NCI-H82 treated with DMSO at 0.1 percent for 48 hours (cell line): ENCODE results near the gene CACNA2D3.

Experiments
- DNase-seq: peaks from one replicate; lab custom pipeline; 2025; ENCODE audit not compliant: unreplicated experiment; lab: John Stamatoyannopoulos, UW

The CACNA2D3 gene

DNA sequence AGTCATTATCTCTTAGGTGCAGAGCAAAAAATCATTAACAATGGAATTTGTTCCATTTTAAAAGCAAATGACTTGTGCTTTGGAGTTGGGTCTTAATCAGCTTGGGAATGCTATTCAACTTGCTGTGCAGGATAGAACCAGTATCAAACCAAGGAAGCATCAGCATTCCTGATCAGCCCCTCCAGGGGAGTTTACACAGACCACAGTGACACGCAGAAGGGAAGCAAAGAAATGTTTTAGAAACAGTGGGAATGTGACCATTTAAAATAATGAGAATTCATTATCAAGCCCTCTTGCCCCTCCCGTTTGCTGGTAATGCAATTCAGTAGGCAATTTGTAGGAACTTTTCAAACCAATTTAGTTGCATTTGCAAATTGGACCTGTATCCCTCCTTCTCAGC is 650.4 kb downstream of the CACNA2D3 start:
- no peak for DNase-seq

DNA sequence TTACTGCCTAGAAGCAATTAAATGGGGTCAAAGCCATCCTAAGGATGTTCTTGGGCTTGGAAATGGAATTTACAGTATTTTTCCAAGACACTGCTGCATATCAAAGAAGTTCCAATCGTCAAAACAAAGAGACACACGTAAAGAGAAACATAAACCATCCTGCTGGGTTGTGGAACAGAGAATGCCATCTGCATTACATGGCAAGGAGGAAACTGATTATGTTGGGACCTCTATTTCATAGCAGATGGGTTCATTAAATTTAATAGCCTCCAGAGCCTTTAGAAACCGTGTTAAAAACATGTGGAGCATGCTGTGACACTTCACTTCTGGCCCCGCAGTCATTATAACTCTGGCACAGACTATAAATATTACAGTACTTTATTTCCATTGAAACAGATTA is 650.9 kb downstream of the CACNA2D3 start:
- no peak for DNase-seq

DNA sequence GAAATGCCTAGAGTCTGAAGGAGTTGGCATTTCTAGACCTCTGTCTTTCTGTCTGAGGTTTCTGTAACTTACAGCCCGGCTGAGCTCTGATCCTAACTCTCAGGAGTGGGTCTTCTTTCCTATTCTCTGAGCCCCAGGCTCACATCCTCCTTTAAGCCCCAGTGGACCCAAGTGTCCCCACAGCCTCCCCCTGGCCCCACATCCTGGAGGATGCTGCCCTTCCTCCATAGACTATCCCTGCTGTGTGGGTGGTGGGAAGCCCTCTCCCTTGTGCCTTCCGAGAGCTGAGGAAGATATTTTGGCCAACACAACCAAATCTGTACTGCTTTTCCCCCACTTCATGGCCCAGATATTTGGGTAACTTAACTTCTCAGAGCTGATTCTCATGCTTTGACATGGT is 654.2 kb downstream of the CACNA2D3 start:
- no peak for DNase-seq

DNA sequence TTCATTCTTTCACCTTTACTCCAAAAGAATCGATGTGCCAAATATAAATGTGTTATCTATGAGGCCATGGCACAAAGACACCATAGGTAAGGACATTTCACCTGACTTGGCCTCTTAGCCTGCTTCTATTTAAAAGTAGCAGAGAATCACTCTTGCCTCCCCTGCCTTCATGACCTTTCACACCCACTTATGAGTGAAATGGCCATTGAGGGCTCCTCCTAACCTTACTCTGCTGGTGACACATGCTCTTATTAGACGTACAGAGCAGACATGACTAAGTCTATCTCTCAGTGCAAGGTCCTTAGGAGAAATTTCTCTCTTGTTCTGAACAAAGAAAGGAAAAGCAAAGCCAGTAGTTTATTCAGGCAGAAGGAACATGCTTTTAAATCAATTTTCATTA is 654.8 kb downstream of the CACNA2D3 start:
- DNase-seq: no peak

DNA sequence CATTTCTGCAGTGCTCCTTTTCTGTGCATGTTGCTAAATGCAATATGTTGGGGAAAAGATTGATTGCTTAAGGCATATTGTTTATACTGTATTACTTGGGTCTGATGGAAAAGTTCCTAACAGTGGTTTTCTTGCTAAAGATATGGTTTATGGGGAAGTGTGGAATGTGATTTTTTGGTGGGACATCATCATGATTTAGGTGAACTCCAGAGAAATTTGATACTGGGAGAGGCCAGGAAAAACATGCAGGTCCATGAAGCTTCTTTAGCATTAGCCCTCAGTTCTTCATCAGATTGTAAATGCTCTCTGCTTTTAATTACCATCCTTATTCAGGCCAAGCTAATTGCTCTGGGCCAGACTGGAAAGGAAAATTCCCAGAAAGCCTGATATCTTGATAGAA is 658.0 kb downstream of the CACNA2D3 start:
- no peak for DNase-seq

DNA sequence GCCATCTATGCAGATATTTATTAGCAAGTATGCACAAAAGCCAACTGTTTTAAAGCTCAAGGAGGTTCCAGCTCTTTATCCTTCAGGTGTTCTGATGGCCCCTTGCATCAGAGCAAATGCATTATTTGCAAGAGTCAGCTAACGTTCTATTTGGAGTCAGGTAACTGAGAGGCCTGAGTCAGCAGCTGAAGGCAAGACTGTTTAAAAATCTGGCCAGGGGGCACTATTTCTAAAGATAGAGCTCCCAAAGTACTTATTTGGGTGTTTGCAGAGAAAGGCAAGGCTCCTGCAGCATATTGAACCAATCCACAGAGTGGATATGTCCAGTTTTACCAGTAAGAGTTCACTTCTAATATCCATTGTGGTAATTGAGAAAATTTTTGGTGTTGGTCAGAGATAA is 659.4 kb downstream of the CACNA2D3 start:
- DNase-seq: no peak

DNA sequence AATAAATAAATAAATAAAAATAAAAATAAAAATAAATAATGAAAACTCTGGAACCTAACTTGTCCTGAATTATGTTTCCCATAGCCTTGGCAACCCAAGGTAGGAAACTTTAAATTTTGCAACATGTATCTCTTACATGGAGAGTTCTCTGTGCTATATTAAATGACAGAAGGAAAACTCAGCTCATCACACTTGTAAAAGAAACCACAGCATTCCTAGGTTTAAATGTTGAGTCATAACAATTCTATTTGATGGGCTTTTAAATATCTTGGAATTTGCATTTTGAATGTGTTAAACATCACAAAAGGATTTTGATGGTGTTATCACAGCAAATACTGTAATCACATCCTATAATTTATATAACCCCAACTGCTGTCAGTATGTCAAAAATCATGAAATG is 661.3 kb downstream of the CACNA2D3 start:
- no peak for DNase-seq

DNA sequence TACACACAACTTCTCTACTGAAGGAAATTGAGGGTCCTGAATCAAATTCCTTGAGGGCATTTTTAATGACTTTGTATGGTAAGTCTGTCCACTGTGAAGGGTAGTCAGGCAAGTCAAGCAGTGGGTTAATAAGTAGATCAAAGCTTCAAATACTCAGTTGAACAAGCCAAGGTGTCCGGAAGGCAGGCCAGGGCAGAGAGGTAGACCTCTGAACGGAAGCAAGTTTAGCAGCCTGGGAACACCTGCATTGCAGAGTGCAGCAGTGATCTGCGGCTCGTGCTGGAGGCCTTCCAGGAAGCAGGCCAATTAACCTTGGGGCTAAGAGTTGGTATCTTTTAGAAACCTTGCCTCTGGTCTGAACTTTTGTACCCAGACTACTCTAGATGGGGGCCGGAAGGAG is 661.7 kb downstream of the CACNA2D3 start:
- DNase-seq: no peak

DNA sequence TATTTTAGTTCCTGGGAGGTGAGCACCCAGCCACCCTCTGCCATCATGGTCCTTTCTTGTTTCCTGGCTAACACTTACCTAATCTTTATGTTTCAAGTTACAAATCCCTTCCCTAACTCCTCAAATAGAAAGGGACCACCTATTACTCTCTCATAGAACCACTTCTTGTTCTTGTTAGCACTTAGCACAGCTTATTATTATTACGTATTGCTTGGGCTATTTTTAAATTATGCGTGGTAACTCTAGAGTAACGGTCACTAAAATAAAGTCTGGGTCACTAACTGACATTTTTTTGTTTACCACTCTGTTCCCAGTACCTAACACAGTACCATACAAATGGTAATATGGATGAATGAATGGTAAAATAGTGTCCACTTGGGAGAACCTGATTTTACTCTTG is 663.6 kb downstream of the CACNA2D3 start:
- DNase-seq: no peak

DNA sequence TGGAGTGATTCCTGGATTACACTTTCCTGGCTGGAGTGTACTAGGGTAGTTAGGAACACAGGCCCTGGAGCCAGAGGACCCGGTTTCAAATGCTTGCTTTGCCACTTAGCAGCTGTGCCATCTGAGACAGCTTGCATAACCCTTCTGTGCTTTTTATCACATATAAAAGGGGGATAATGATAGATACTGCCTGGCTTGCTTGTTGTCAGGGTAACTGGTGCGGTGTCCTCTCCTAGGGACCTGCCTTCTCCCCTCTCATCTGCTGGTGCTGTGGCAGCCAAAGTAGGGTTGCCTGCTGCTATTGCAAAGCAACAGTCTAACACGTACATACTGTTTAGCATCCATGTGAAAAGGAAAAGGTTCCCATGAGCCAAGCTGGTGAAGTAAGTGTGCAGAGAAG is 667.7 kb downstream of the CACNA2D3 start:
- no peak for DNase-seq

DNA sequence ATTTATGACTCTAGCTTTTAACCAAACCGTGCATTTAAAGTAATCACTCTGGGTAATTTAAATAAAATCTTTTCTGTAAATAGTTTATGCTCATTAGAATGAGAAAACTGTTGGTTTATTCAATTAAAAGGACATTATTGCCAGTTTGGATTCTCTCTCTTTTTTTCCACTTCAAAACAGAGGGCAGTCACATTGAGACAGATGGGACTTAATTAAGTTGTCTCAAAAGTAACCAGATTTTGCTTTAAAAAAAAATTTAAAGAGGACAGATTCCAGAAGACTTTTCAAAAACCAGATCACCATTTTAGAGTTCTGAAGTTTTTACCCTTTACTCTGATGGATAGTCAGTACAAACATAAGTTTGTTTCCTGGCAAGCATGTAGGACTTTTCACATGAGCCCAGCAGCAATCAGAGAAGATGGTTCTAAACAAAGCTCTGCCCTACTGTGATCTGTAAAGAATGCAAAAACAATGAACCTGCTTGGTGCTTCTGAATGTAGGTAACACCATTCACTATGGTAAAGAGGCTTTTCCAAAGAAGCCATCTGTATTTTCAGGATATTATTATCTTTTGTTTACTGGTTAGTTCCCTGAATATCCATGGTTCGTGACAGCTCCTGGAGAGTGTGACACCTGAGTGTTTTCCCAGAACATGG is 669.3 kb downstream of the CACNA2D3 start:
- no peak for DNase-seq

DNA sequence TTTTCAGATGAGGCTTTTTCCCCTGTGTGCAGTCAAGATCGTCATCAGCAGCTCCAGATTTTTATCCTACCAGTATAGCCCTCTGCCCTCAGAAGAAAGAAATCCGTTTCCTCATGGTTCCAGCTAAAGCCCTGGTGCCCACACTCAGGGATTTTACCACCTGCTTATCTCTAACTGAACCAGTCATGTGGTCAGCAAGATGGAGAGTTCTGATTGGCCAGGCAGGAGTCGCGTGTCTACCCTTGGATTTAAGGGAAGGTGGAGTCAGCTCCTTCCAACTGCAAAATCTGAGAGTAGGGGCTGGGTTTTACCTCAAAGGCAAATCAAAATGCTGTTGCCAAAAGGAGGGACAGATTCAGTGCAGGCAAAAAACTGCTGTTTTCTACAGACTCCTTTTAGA is 670.2 kb downstream of the CACNA2D3 start:
- DNase-seq: no peak

DNA sequence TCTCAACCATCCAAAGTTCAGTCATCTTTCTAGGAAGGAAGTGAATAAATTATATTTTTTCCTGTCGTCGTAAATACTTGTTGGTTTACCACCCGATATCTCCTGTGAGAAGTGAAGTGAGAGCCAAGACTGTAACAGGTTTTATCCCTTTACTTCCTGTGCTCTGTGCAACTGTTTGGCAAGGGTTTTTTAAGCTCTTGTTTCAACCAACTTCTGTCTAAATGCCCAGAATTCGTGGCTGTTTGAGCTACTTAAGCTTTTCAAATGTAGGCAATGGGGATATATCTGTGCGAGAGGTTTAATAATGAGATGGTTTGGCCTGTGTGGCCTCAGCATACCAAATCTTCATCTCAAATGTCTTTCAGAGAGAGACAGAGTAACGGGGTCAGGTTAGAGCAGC is 670.8 kb downstream of the CACNA2D3 start:
- DNase-seq: no peak

DNA sequence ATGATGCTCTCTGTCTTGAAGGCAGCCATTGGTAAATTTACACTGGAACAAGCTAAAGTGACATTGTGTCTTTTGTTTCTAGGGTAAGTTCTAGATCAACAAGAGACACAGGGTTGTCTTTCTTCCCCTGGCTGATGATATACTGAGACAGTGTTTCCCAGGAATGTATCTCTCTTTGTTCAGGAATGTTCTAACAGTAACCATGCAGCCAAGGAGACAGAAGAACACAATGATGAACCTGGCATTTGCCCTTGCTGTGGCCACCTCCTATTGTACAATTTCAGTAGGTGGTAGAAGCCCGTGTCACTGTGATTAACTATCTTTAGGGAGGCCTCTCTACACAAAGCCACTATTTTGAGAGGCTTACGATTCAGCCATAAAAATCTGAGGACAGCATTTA is 674.8 kb downstream of the CACNA2D3 start:
- no peak for DNase-seq

DNA sequence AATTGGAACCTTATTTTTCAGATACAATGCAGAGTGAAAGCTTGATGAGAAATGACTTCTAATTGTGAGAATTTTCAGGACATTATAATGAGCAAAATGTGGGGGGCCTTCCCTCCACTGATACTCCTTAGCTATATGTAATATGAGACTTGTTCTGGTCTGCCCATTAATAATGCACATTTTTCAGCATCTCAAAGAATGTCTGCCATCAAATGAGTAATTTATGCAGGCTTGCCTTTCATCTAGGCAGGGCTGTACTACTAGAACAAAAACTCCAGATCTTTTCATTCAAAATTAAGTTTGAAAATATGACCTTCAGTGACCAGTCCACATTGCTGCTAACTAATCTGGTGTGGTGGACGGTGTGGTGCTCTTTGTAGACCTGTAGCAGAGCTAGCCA is 678.1 kb downstream of the CACNA2D3 start:
- no peak for DNase-seq

DNA sequence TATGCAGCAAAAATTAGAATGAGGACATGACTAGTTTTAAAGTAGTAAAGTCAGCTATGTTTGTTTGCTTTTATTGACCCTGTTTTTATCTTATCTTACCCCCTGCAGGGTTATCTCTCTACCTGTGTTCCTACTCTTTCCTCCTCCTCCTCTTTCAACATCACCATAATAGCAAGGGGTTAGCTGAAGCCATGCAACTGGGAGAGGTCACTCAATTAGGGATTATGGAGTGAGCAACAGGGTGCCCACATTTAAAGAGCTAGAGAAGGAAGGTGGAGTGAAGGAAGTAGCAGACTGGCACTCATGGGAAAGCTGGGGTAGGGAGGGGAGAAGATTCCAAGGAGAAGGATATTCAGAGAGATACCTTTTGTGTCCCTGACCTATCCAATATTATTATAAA is 679.6 kb downstream of the CACNA2D3 start:
- DNase-seq: no peak

DNA sequence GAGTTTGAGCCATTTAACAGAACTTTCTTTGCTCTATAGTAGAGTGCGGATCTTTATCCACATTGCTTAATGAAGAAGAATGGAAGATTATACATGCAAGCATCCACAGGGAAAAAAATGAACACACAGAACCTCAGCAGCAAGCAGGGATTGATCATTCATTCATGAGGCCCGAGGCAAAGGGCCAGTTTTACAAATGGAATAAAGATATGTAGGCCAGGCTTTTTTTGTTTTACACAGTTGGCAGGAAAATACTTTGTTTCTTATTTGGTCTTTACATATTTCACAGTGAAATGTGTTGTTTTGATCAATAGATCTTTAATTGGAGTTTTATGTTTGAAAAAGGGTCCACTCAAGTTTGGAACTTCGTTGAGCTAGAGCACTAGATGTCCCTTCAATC is 688.0 kb downstream of the CACNA2D3 start:
- no peak for DNase-seq

DNA sequence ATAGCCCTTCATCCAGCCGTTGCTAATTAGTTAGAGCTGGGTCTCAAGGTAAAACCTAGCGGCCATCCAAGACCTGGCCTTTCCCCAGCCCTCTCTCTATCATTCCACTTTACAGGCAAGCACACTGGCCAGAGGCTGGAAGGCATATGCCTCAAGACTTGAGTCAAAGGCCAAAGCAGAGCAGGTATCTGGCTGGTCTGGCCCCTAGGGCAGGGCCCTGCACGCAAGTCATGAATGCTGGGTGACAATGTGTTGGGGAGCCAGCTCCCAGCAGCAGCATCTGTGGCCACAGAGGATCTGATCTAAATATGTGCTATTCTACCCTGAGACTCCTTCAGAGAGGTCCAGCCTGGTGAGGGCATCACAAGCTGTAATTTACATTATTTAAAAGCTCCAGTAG is 691.9 kb downstream of the CACNA2D3 start:
- no peak for DNase-seq

DNA sequence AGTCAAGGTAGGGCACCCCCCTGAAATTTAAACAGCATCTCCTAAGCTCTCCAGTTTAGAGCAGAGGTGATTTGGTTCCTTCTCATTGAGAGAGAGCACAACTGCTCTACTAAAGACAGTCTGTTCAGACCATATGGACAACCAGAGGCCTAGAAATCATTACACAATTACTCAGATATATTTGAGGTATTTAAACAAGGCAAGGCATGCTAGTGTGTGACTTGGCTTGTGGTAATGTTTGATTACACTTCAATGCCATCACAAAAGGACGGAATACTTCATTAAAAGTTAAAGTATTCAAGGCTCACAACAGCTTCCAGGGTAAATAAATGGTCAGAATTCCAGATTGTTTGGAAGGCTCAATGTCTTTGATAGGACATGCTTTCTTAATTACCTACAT is 695.3 kb downstream of the CACNA2D3 start:
- DNase-seq: no peak

DNA sequence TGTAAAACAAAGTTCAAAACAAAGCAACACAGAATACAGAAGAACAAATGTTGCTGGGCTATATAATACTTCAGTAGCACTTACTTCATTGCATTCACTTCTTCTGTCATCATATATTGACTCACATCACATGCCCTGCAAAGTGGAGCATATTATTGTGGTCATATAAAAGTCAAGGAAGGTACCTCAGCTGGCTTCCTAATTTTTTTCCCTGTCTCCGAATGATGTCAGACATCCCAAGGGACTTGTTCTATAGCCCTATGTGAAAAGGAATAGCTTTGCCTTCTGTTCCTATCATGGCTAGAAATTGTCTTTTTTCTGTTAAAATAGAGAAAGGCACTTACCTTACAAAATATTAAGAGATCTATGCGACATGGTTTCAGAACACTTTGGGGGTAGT is 696.1 kb downstream of the CACNA2D3 start:
- no peak for DNase-seq

DNA sequence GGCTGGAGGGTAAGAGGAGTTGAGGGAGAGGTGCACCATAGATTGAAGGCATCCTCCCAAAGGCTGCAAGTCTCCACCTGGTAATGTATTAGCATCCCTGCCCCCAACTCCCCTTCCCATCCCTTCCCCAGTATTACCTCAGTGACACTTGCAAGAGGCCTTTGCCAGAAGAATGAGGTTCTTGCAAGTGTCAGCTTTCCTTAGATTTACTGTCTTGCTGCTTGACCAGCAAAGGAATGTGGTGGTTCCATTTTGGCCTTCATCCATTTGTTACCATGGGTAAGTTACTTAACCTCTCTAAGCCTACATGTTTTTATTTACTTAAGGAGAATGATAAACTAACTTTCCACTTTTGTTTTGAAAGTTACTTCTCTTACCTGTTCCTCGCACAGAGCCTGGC is 696.6 kb downstream of the CACNA2D3 start:
- DNase-seq: no peak

DNA sequence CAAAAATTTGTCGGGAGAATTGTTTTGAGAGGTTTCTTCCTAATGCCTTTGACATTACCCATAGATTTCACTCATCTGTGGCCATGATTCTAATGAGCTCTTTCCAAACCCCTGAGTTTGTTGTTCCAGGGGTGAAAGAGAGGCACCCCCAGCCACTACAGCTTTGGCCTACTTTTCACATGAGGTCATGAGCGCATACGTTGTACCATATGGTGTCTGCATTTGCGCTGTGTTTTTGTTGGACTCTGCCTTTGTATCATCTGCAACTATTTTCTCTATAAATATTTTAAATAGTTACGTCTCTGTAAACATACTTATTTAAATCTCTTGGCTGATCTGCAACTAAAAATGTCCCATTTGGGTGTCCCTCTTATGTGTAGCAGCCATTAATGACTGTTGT is 697.6 kb downstream of the CACNA2D3 start:
- no peak for DNase-seq

DNA sequence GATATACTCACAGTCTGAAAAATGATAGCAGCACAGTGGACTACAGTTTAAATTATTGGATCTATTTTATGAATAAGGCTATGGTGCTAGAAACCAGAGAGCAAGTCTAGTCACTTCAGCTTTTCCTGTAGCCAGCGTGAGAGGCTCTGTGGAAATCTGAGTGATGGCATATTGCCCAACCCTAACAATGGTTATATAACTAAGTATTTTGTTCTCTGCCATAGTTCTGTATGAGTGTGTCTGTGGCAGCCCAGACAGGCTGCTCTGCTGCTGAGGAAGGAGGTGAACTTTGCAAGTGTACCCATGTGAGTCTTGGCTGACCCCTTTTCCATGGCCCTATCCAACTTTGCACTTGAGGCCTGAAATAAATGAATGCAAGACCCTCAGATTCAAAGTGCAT is 699.9 kb downstream of the CACNA2D3 start:
- no peak for DNase-seq

DNA sequence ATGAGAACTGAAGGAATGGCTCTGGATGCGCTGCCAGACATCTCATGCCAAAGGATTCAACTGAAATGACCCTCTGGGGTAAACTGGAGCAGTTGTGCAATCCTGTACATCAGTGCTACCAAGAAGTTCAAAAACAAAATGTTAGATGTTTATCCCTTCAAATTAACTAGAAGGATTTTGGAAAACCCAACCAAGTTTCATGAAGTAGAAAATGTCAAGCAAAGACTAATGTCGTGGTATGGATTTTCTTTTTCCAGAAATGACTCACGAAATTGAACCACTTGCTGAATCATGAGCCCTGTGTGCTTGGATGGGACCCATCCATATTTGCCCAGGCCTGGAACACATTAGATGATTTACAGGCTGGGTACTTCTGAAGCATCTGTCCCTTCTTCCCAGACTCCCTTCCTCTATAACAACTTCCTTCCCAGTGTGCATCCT is 703.9 kb downstream of the CACNA2D3 start:
- DNase-seq: no peak
